ENCODE data around the gene TPSD1.

DNA sequence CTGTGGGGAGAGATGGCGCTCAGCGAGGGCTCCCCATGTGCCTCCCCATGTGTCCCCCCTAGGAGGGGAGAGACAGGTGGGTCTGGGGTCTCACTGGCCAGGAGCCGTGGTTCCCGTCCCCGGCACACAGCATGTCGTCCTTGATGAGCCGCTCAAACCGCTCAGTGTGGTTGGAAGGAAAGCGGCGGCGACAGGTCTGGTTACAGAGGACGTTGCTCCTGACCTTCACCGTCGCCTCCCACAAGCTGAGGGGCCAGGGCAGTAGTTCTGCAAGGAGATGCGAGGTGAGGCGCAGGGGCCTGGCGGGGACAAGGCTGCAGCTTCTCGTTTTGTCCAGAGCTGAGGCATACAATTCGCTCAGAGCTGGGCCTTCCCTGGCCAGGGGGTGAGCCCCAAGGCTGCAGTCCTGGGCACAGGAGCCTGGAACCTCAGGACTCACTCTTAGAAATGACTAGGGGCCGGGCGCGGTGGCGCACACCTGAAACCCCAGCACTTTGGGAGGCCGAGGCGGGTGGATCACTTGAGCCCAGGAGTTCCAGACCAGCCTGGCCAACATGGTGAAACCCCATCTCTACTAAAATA lies 30.7 kb downstream of the TPSD1 start:
- TF ChIP-seq, protein P1, sequence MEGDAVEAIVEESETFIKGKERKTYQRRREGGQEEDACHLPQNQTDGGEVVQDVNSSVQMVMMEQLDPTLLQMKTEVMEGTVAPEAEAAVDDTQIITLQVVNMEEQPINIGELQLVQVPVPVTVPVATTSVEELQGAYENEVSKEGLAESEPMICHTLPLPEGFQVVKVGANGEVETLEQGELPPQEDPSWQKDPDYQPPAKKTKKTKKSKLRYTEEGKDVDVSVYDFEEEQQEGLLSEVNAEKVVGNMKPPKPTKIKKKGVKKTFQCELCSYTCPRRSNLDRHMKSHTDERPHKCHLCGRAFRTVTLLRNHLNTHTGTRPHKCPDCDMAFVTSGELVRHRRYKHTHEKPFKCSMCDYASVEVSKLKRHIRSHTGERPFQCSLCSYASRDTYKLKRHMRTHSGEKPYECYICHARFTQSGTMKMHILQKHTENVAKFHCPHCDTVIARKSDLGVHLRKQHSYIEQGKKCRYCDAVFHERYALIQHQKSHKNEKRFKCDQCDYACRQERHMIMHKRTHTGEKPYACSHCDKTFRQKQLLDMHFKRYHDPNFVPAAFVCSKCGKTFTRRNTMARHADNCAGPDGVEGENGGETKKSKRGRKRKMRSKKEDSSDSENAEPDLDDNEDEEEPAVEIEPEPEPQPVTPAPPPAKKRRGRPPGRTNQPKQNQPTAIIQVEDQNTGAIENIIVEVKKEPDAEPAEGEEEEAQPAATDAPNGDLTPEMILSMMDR (optimal IDR thresholded peaks at IDR 0.05 in 1 of 3, IDR thresholded peaks at IDR 0.05 in 1 of 3, conservative IDR thresholded peaks at IDR 0.05 in 1 of 3; ENCODE audit: extremely low read depth in 1 of 3, insufficient read depth in 2 of 3, low read length in 3 of 3) = no peak
- TF ChIP-seq EZH2 (IDR thresholded peaks at IDR 0.05; ENCODE audit: low read length) = no peak
